Heart left ventricle (tissue), 16 donors: ENCODE measurements around the gene EGLN1. TPM values are rescaled to one million over a fixed set of nuclear protein-coding genes. Genes with fewer than 3 reads are reported as not detected.

Experiments
- ATAC-seq, 4 donors: fragments of 200-7000 bp; cut with Tn5 transposase; one replicate each; pipeline ENCODE4 v1.9.1; 2020 to 2022; ENCODE audit warnings: moderate library complexity in 4 of 4, mild to moderate bottlenecking in 3 of 4, moderate number of reproducible peaks in 1 of 4
- DNase-seq, 5 donors: peaks; one replicate each; pipeline ENCODE4 v3.0.0-alpha.2; 2020
- H3K27ac ChIP-seq, 12 donors: fragments of 200-600 bp; sonication (generic) in 4 of 12; one replicate each; pipeline versions ENCODE4 v1.5.0 to v1.8.0; 2016 to 2022; ENCODE audit warnings: mild to moderate bottlenecking in 2 of 12
- H3K27me3 ChIP-seq, 9 donors: fragments of 200-600 bp; sonication (generic) in 2 of 9; one replicate each; pipeline versions ENCODE4 v1.5.1 to v1.8.0; 2016 to 2022; ENCODE audit warnings: mild to moderate bottlenecking in 3 of 9
- H3K36me3 ChIP-seq, 9 donors: fragments of 200-600 bp; sonication (generic) in 2 of 9; one replicate each; pipeline versions ENCODE4 v1.5.0 to v1.8.0; 2018 to 2022; ENCODE audit warnings: mild to moderate bottlenecking in 2 of 9
- H3K4me1 ChIP-seq, 12 donors: fragments of 200-600 bp; sonication (generic) in 4 of 12; one replicate each; pipeline versions ENCODE4 v1.5.0 to v1.8.0; 2016 to 2022; ENCODE audit warnings: mild to moderate bottlenecking in 3 of 12
- H3K4me3 ChIP-seq, 12 donors: fragments of 200-600 bp; sonication (generic) in 4 of 12; one replicate each; pipeline versions ENCODE4 v1.5.0 to v1.8.0; 2017 to 2022; ENCODE audit warnings: mild to moderate bottlenecking in 9 of 12, moderate library complexity in 4 of 12
- H3K9me3 ChIP-seq, 12 donors: fragments of 200-600 bp; sonication (generic) in 4 of 12; one replicate each; pipeline versions ENCODE4 v1.5.0 to v1.8.0; 2016 to 2022; ENCODE audit warnings: mild to moderate bottlenecking in 1 of 12
- CTCF ChIP-seq, 12 donors: fragments of 200-600 bp; sonication (generic) in 4 of 12; IDR thresholded peaks; one replicate each; pipeline versions ENCODE4 v1.5.0 to v1.8.0; 2018 to 2022; ENCODE audit warnings: antibody characterized with exemption in 12 of 12, mild to moderate bottlenecking in 5 of 12
- POLR2A ChIP-seq, 2 donors: fragments of 450-650 bp; IDR thresholded peaks; one replicate each; pipeline ENCODE4 v1.6.1; 2017; ENCODE audit warnings: antibody characterized with exemption in 2 of 2, mild to moderate bottlenecking in 2 of 2, moderate library complexity in 2 of 2
- WGBS, 4 donors: extraction: QIAGEN DNeasy Blood & Tissue Kit in 2 of 4; methylation state at CpG; one replicate each; pipeline versions ENCODE4 v1.1.5 to v1.1.7; 2013 to 2018; 5-methylcytosine and 5-hydroxymethylcytosine counted together
- intact Hi-C, 10 donors: fragments of 100-400 bp; cut with DNase I; formaldehyde crosslinking; loops; one replicate each; pipeline versions ENCODE4 v1.11.1 to v1.14.2; 2022
- polyA plus RNA-seq, 2 donors: library from polyadenylated mRNA; stranded (reverse); fragments of 200-250 nt; gene quantifications; one replicate each; pipeline ENCODE4 v1.2.3, GENCODE V29; 2013
- total RNA-seq, 9 donors: library from RNA; depleted of rRNA in 2 of 9; stranded (reverse); fragments of >200 nt in 2 of 9; fragmentation: NEBNext Ultra II Directional in 3 of 9; extraction: Animal tissue kit (Norgen Biotek cat#: 25700) in 3 of 9; gene quantifications; one replicate each; pipeline versions ENCODE4 v1.1.0 to v1.2.4, GENCODE V29; 2016 to 2023
- donor health status: ischemic (EF 13 %, LVEDD 7.1; RV severe dilation, severe dysfunction).
- donor health status: healthy with polysubstance abuse.
- donor health status: DM: no; HTN: yes; CAD: no.
- donor health status: DM: no; HTN: no; CAD: no.
- donor health status: ischemic (EF 25% LVEDD 6.9; RV normal size, moderate dysfunction).
- donor health status: ischemic (EF 25% LVEDD 5.7; RV mildly dilated, moderate dysfunction).
- donor health status: healthy.
- donor health status: DM: yes; HTN: yes; CAD: no.
- donor health status: ischemic (EF 35%, LVEDD 5.7; RV mildly dilated, moderate dysfunction).
- donor health status: nonischemic (EF 11% LVEDD 7.7; RV severe dilation, severe dysfunction).
- donor health status: DM: yes; HTN: yes; CAD: no.
- donor health status: PGD.
- donor health status: ischemic (EF 29% LVEDD 5.4; RV normal size, mild dysfunction).
- donor health status: nonischemic (EF 23%, LVEDD 6.1; RV moderate dilation, normal function).

The EGLN1 gene
- total and polyA plus RNA-seq, 11 donors: 20.8 to 122 (median 70.0) TPM

GRCh38 chr1:231407049-231407448, 15.0 kb downstream of the EGLN1 start:
- peaks cover 3 to 92% (median 73%) of the 10 kb centered on the region in 12 donors for H3K4me1 ChIP-seq
- WGBS, 4 donors: 41 to 50% (median 43%) methylated on average over 3 of the region's 3 CpGs
- TF ChIP-seq POLR2A (IDR thresholded peaks at IDR 0.05) (no peak), CTCF (IDR thresholded peaks at IDR 0.05) (no peak)
- DNase-seq: no peak
- no peak overlapping the region for H3K4me3 ChIP-seq
- intact Hi-C loops: no loop called here
- no peaks in the 10 kb centered on the region for H3K9me3 ChIP-seq
- H3K27ac ChIP-seq: peak overlapping the region in 10 of 12 donors; percentile 5 to 61 (median 40)
- no peak for ATAC-seq
- peaks cover 0 to 12% (median 6%) of the 10 kb centered on the region in 9 donors for H3K36me3 ChIP-seq
- H3K27me3 ChIP-seq: no peaks in the 10 kb centered on the region

GRCh38 chr1:231404318-231404717, 17.8 kb downstream of the EGLN1 start:
- 65 to 91% (median 82%) methylated on average over 2 of the region's 2 CpGs for WGBS, 4 donors
- peaks cover 4 to 86% (median 54%) of the 10 kb centered on the region in 12 donors for H3K4me1 ChIP-seq
- intact Hi-C loops: no loop called here

GRCh38 chr1:231401478-231401877, 20.6 kb downstream of the EGLN1 start:
- DNase-seq (no peak), ATAC-seq (no peak)
- Histone ChIP-seq H3K9me3 (no peaks in the 10 kb centered on the region), H3K4me3 (no peak overlapping the region), H3K27ac (no peak overlapping the region), H3K4me1 (peaks cover 3 to 85% (median 50%) of the 10 kb centered on the region in 12 donors), H3K27me3 (no peaks in the 10 kb centered on the region), H3K36me3 (peaks cover 0 to 5% (median 0%) of the 10 kb centered on the region in 9 donors)
- intact Hi-C loops: no loop called here
- WGBS, 4 donors: 26 to 42% (median 29%) methylated on average over 1 of the region's 1 CpG
- no peak for TF ChIP-seq CTCF (IDR thresholded peaks at IDR 0.05)
- TF ChIP-seq POLR2A (IDR thresholded peaks at IDR 0.05): no peak

More at GRCh38 chr1:231404318-231404717, 17.8 kb downstream of the EGLN1 start:
- peaks cover 0 to 12% (median 0%) of the 10 kb centered on the region in 9 donors for H3K36me3 ChIP-seq
- no peak for TF ChIP-seq CTCF (IDR thresholded peaks at IDR 0.05)
- no peak for TF ChIP-seq POLR2A (IDR thresholded peaks at IDR 0.05)
- H3K27me3 ChIP-seq: no peaks in the 10 kb centered on the region
- no peak overlapping the region for H3K27ac ChIP-seq
- no peak overlapping the region for H3K4me3 ChIP-seq
- ATAC-seq: no peak
- DNase-seq: no peak
- H3K9me3 ChIP-seq: no peaks in the 10 kb centered on the region

GRCh38 chr1:231397886-231398671, 24.0 kb downstream of the EGLN1 start:
- peaks cover 3 to 84% (median 54%) of the 10 kb centered on the region in 12 donors for H3K4me1 ChIP-seq
- no peak overlapping the region for H3K27ac ChIP-seq
- no peaks in the 10 kb centered on the region for H3K9me3 ChIP-seq
- intact Hi-C loops: no loop called here
- H3K36me3 ChIP-seq: peaks cover 0 to 5% (median 0%) of the 10 kb centered on the region in 9 donors
- DNase-seq: no peak
- 61 to 80% (median 72%) methylated on average over 4 of the region's 4 CpGs for WGBS, 4 donors
- no peaks in the 10 kb centered on the region for H3K27me3 ChIP-seq
- TF ChIP-seq CTCF (IDR thresholded peaks at IDR 0.05) (no peak), POLR2A (IDR thresholded peaks at IDR 0.05) (no peak)
- H3K4me3 ChIP-seq: no peak overlapping the region
- ATAC-seq: no peak
